GM12801 (cell line): Measurements from ENCODE around the gene PTPRT.

Experiments
- TF ChIP-seq, protein P1 (sequence below): IDR thresholded peaks from one replicate; pipeline ENCODE4 v1.5.1; 2011; ENCODE audit warnings: control low read depth; ENCODE audit not compliant: insufficient read length; ENCODE audit errors: extremely low read depth

The PTPRT gene

DNA sequence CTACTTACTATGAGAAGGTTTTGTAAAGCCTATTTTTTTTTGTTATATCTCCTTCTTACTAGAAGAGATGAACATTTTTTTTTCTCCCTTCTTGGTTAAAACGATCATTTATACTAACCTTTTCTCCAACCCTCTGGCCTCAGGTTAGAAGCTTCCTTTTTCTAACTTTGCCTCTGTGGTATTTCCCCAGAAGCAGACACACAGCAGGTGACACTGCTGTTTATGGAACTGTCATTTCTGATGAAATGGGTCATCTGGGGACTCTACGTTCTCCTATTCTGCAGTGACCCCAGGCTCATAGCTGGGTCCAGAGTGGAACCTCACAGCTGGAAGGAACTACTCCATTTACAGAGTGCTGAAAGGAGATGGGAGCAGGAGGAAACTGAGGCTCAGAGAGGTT is 825.3 kb downstream of the PTPRT start:
- TF ChIP-seq, protein P1, sequence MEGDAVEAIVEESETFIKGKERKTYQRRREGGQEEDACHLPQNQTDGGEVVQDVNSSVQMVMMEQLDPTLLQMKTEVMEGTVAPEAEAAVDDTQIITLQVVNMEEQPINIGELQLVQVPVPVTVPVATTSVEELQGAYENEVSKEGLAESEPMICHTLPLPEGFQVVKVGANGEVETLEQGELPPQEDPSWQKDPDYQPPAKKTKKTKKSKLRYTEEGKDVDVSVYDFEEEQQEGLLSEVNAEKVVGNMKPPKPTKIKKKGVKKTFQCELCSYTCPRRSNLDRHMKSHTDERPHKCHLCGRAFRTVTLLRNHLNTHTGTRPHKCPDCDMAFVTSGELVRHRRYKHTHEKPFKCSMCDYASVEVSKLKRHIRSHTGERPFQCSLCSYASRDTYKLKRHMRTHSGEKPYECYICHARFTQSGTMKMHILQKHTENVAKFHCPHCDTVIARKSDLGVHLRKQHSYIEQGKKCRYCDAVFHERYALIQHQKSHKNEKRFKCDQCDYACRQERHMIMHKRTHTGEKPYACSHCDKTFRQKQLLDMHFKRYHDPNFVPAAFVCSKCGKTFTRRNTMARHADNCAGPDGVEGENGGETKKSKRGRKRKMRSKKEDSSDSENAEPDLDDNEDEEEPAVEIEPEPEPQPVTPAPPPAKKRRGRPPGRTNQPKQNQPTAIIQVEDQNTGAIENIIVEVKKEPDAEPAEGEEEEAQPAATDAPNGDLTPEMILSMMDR: no peak

DNA sequence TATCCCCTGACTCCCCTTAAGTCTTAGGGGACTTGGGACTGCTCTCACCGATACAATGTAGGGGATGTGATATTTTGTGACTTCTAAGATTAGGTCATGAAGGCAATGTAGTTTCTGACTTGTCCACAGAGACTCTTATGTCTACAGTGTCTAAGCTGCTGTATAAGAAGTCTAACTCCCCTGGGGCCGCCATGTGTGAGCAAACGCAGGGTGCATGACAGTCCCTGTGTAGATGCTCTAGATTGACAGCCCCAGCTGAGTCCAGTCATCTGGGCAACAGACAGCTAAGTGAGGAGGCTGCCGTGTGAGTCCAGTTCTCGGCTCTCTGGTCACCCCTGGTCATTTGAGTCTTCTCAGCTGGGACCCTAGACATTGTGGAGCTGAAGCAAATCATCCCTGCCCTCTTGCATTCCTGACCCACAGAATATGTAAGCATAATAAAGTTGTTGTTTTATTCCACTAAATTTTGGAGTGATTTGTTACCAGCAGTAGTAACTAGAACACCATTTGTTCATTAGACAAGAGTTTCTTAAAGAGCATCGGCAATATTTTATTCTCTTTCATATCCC is 828.2 kb downstream of the PTPRT start:
- TF ChIP-seq, protein P1: no peak

DNA sequence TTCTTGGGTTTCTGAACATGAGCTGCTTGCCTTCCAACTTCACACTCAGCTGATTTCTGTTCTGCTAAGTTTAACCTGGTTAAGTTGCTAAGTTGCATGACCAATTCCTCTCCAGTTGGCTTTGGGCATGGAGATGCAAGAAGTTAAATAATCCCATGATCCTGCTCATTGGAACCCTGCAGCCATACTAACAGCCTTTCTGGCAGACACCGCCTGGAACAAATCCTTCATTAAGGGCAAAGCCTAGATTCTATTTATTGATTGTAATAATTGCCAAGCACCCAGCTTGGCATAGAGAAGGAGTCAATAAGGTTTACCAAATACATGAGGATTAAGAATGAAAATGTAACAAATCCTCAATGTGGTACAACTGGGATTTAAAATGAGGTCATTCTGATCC is 829.1 kb downstream of the PTPRT start:
- TF ChIP-seq, protein P1: no peak

DNA sequence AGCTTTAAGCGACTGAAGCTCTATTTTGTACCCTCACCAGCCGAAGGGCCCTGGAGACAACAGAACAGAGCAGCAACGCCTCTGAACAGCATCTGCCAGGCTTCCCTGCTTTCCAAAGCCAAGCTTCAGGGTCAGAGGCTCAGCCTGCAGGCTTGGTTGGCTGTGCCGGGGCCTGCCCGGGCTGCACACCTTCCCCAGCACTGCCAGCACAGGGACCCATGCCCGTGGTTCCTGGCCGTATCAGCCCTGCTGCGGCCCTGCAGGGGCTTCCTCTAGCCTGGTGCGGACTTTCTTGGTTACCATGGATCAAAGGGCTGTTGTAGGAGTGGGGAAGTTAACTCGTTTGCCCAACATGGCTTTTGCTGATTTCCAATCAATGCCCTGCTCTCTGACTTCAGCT is 830.1 kb downstream of the PTPRT start:
- TF ChIP-seq, protein P1: no peak

DNA sequence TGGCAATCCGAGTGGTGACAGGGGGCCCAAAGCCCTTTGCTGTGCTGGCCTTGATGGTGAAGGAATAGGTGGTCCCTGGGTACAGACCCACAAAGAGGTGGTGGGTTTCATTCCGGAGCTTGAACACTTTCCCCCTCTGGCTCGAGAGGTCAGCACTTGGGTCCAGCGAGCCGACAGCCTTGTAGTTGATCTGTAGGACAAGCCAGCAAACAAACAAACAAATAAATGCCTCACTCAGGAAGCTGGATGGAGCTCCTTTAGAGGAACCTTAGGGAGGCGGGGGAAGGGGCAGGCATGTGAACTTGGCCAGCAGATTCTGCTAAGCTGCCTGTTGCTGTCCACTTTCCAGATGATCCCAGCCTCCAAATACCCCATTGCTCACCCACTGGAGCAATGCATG is 837.6 kb downstream of the PTPRT start:
- TF ChIP-seq, protein P1: no peak

DNA sequence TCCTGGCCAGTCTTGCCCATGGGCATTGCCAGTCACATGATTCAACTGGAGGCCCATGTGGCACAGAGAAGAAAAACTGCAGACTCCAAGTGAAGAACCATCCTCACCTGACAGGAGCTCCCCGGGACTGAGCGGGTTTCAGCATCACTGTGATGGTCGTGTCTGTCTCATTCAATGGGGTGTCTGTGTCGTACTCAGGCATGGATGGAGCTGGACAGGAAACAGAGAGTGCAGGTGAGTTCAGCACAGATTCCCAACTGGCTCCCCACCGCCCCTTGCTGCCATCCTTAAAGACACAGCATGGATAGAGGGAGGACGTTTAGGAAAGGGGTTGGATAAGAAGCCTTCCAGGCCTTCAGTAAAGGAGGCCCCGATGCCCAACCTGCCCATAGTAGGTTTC is 839.2 kb downstream of the PTPRT start:
- TF ChIP-seq, protein P1: no peak

DNA sequence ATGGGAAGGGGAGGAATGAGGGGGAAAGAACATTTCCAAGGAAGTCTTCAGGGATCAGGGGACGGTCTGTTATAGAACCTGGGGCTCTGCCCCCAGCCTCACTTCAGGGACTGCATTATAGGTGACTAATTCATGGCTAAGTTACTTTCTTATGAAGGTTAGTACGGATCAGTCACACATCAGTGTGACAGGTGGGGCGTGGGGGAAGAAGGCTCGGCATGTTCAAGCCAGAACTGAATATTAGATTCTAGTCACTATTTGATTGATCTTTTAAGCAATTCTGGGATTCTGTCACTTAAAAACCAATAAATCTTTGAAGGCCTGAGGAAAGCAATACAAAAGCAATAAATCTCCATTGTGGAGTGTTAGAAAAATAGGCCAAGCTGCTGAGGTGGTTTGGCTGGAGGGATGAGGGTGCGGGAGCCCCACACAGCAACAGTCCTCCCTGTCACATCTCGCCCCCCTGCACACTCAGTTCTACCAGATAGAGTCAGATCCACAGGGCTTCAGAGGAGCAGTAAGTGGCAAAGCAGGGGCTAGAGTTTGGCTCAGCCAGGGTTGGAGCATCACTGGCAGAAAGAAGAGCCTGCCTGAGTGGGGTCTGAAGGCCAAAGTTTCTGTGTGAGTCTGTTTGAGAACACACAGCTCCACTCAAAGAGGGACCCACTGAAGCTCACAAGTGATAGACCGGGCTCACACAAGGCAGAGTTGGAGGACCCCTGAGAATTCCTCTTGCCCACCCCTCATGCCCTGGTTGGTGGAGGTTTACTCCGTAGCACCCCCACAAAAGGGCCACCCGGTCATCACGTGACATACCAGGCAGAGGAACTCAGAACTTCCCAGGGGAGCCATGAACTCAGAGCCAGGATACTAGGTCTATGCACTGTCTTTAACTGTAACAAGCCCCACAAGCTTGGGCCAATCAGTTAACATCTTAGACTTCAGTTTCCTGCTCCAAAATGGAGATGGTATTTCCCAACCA is 843.2 kb downstream of the PTPRT start:
- TF ChIP-seq, protein P1: no peak
